Measurements from ENCODE around the gene TMEM141. TPM values are rescaled to one million over a fixed set of nuclear protein-coding genes. Genes with fewer than 3 reads are reported as not detected.
A peak's percentile ranks its signal among the peaks of the same experiment; 100 is the strongest.

TMEM141 gene
- total and polyA plus RNA-seq, 10 of the 15 experiments (the other 5 are each of a cell fraction or from before 2014, with no cell fraction given): 7.8 to 48.6 (median 34.4) TPM

- H3K27ac ChIP-seq (ENCODE audit: control insufficient read depth, insufficient read depth): no peak overlapping the region
- ATAC-seq: peak; percentile 60
- peaks cover 0 to 2% of the 10 kb centered on the region in 2 experiments; a peak in 1 of 4 replicates for H3K27me3 ChIP-seq (replicated peaks in 1 of 2; ENCODE audit: control insufficient read depth in 2 of 2, insufficient read depth in 2 of 2, low read length in 1 of 2)
- intact Hi-C loops (cut with micrococcal nuclease; ENCODE audit: unreplicated experiment) (no loop called here), in situ Hi-C loops (cut with MboI) (no loop called here)
- CTCF ChIA-PET: interaction anchor here (0.8 to 1.1 kb wide), 2 partner anchors 9 to 16 kb away, joined by 3 to 7 read pairs; no protein-coding TSS in a partner anchor
- H2AFZ ChIP-seq (ENCODE audit: control insufficient read depth, low read depth, low read length): no peak overlapping the region
- POLR2A ChIA-PET: no interaction called here
- no peak overlapping the region for H3K9ac ChIP-seq (ENCODE audit: control insufficient read depth, insufficient read depth, low read length)
- no peaks in the 10 kb centered on the region for H3K4me1 ChIP-seq (ENCODE audit: control insufficient read depth, insufficient read depth, low read length)
- RAD21 ChIA-PET (ENCODE audit: unreplicated experiment): no interaction called here
- DNase-seq (ENCODE audit: low read depth, low spot score): no peak
- peaks cover 25% of the 10 kb centered on the region for H3K9me3 ChIP-seq (replicated peaks; ENCODE audit: control insufficient read depth, insufficient read depth, low read length)
- FAIRE-seq: peak; percentile 52
- SMC1A ChIA-PET (ENCODE audit: uncharacterized antibody, unreplicated experiment): interaction anchor here (1.1 kb wide), 1 partner anchor 15 kb away, joined by 3 read pairs; no protein-coding TSS in a partner anchor
- 0% methylated on average over 2 of the region's 2 CpGs for WGBS (ENCODE audit: insufficient coverage, insufficient replicate concordance, low lambda C conversion rate, missing lambda C conversion rate)
- no TSS peak for BruUV-seq (replicated peaks)
- no peaks in the 10 kb centered on the region for H3K36me3 ChIP-seq (ENCODE audit: control insufficient read depth in 2 of 2, insufficient read depth in 2 of 2, low read length in 1 of 2)
- no peaks in the 10 kb centered on the region for H4K20me1 ChIP-seq (ENCODE audit: control insufficient read depth, insufficient read depth)
- H3K4me2 ChIP-seq (ENCODE audit: control insufficient read depth, insufficient read depth): no peak overlapping the region
- no peak overlapping the region for H3K4me3 ChIP-seq
- no peaks in the 10 kb centered on the region for H3K79me2 ChIP-seq (ENCODE audit: control insufficient read depth, insufficient read depth, low read length)
- TF ChIP-seq E2F4 (IDR thresholded peaks at IDR 0.05; ENCODE audit: low read depth, low read length): no peak
- TF ChIP-seq IKZF2 (IDR thresholded peaks at IDR 0.05): peak; percentile 19 to 41; a peak in 1 of 4 replicates
- no peak for TF ChIP-seq ZNF592 (IDR thresholded peaks at IDR 0.05)
- TF ChIP-seq PAX8 (IDR thresholded peaks at IDR 0.05): no peak
- TF ChIP-seq E4F1 (IDR thresholded peaks at IDR 0.05; ENCODE audit: borderline replicate concordance, partially characterized antibody): no peak
- TF ChIP-seq SREBF1 (IDR thresholded peaks at IDR 0.05; ENCODE audit: low read length): no peak
- TF ChIP-seq SIN3A (IDR thresholded peaks at IDR 0.05; ENCODE audit: low read depth, low read length): no peak
- TF ChIP-seq IRF4 (IDR thresholded peaks at IDR 0.05; ENCODE audit: low read depth, low read length): 0 out of 2 replicates have a peak, but pooled peaks have one; percentile 39
- 0 out of 2 replicates have a peak, but pooled peaks have one; percentile 20 for TF ChIP-seq BCL11A (IDR thresholded peaks at IDR 0.05; ENCODE audit: low read depth, low read length)
- TF ChIP-seq RUNX3 (IDR thresholded peaks at IDR 0.05; ENCODE audit: low read length): peak; percentile 67
- peak; percentile 58 for TF ChIP-seq JUNB (IDR thresholded peaks at IDR 0.05)
- no peak for TF ChIP-seq ATF3 (IDR thresholded peaks at IDR 0.05; ENCODE audit: borderline replicate concordance, extremely low read depth, low read depth, low read length)
- TF ChIP-seq RAD51 (IDR thresholded peaks at IDR 0.05): no peak
- no peak for TF ChIP-seq ATF2 (IDR thresholded peaks at IDR 0.05; ENCODE audit: low read length)
Measured at GRCh38 chr9:136750526-136750925, 40.6 kb upstream of the TMEM141 start.
